Activated CD4-positive, alpha-beta T cell treated with anti-CD3 and anti-CD28 coated beads for 36 hours (primary cell): Measurements from ENCODE around the gene PRKD1. TPM values are rescaled to one million over a fixed set of nuclear protein-coding genes. Genes with fewer than 3 reads are reported as not detected.

Source experiments
- ATAC-seq: fragments of 200-7000 bp; cut with Tn5 transposase; one replicate; pipeline ENCODE4 v1.10.0; 2021; ENCODE audit warnings: mild to moderate bottlenecking, moderate library complexity
- CTCF ChIA-PET: fragments of 350-600 bp; sonication (Branson Sonifier 250); formaldehyde crosslinking; loops from one replicate; lab custom pipeline; 2021; ENCODE audit warnings: antibody characterized with exemption; lab: Charles Lee
- POLR2A ChIA-PET: fragments of 350-600 bp; sonication (Branson Sonifier 250); formaldehyde crosslinking; loops from one replicate; lab custom pipeline; 2021; ENCODE audit warnings: antibody characterized with exemption, inconsistent platforms; lab: Charles Lee
- DNase-seq: peaks from one replicate; pipeline ENCODE4 v3.0.0-alpha.2; 2020
- H3K27ac Mint-ChIP-seq: one replicate; pipeline ENCODE4 v1.8.0; 2021; ENCODE audit warnings: mixed read lengths
- H3K27me3 Mint-ChIP-seq: one replicate; pipeline ENCODE4 v1.8.0; 2021; ENCODE audit warnings: mixed read lengths
- H3K36me3 Mint-ChIP-seq: one replicate; pipeline ENCODE4 v1.8.0; 2021; ENCODE audit warnings: low read depth, mixed read lengths
- H3K4me1 Mint-ChIP-seq: one replicate; pipeline ENCODE4 v1.8.0; 2021; ENCODE audit warnings: mixed read lengths
- H3K4me3 Mint-ChIP-seq: one replicate; pipeline ENCODE4 v1.8.0; 2021; ENCODE audit warnings: mild to moderate bottlenecking, moderate library complexity, mixed read lengths
- H3K9me3 Mint-ChIP-seq: one replicate; pipeline ENCODE4 v1.8.0; 2021; ENCODE audit warnings: low read depth, mixed read lengths
- intact Hi-C, 2 experiments: fragments of 100-400 bp; cut with DNase I in 1 of 2; cut with micrococcal nuclease in 1 of 2; formaldehyde crosslinking; loops; one replicate each; pipeline versions ENCODE4 v1.14.2 to v1.15.1; 2022 to 2024; cut with DNase I, micrococcal nuclease
- total RNA-seq, 2 experiments: library from RNA; stranded (reverse); gene quantifications; one replicate each; pipeline ENCODE4 v1.2.3, GENCODE V29; 2021

PRKD1 gene
- total RNA-seq, 2 experiments from 2014 or later = not detected

- intact Hi-C loops = no loop called here
- H3K4me1 Mint-ChIP-seq = no peaks in the 10 kb centered on the region
- POLR2A ChIA-PET = no interaction called here
- no peak overlapping the region for H3K27ac Mint-ChIP-seq
- no peak overlapping the region for H3K4me3 Mint-ChIP-seq
- no peaks in the 10 kb centered on the region for H3K27me3 Mint-ChIP-seq
- H3K9me3 Mint-ChIP-seq = peaks cover 4% of the 10 kb centered on the region
- no peak for DNase-seq
- no peaks in the 10 kb centered on the region for H3K36me3 Mint-ChIP-seq
- CTCF ChIA-PET = no interaction called here
- ATAC-seq = no peak
Measured at GRCh38 chr14:29629839-29630238, 297.8 kb downstream of the PRKD1 start.

- Mint-ChIP-seq H3K4me3 (no peak overlapping the region), H3K27me3 (no peaks in the 10 kb centered on the region), H3K9me3 (peaks cover 7% of the 10 kb centered on the region), H3K4me1 (no peaks in the 10 kb centered on the region), H3K36me3 (no peaks in the 10 kb centered on the region), H3K27ac (no peak overlapping the region)
- CTCF ChIA-PET = no interaction called here
- intact Hi-C loops = no loop called here
- POLR2A ChIA-PET = no interaction called here
- no peak for DNase-seq
- no peak for ATAC-seq
Measured at GRCh38 chr14:29627137-29627536, 300.5 kb downstream of the PRKD1 start.

GRCh38 chr14:29618323-29619067, 309.2 kb downstream of the PRKD1 start:
- Mint-ChIP-seq H3K27me3 (no peaks in the 10 kb centered on the region), H3K27ac (no peak overlapping the region), H3K9me3 (peaks cover 8% of the 10 kb centered on the region), H3K4me1 (no peaks in the 10 kb centered on the region), H3K36me3 (no peaks in the 10 kb centered on the region), H3K4me3 (no peak overlapping the region)
- intact Hi-C loops = no loop called here
- POLR2A ChIA-PET = no interaction called here
- ATAC-seq = no peak
- CTCF ChIA-PET = interaction anchor here (1.0 kb wide), 1 partner anchor 12 kb away, joined by 4 read pairs; no protein-coding TSS in a partner anchor
- DNase-seq = no peak

- no peaks in the 10 kb centered on the region for H3K4me1 Mint-ChIP-seq
- ChIA-PET CTCF (no interaction called here), POLR2A (no interaction called here)
- H3K9me3 Mint-ChIP-seq = peaks cover 5% of the 10 kb centered on the region
- no peaks in the 10 kb centered on the region for H3K27me3 Mint-ChIP-seq
- no peaks in the 10 kb centered on the region for H3K36me3 Mint-ChIP-seq
- no peak for DNase-seq
- ATAC-seq = no peak
- no peak overlapping the region for H3K27ac Mint-ChIP-seq
- no peak overlapping the region for H3K4me3 Mint-ChIP-seq
- intact Hi-C loops = no loop called here
Measured at GRCh38 chr14:29616922-29617321, 310.7 kb downstream of the PRKD1 start.

GRCh38 chr14:29608861-29609260, 318.8 kb downstream of the PRKD1 start:
- DNase-seq (no peak), ATAC-seq (no peak)
- Mint-ChIP-seq H3K27me3 (no peaks in the 10 kb centered on the region), H3K4me3 (no peak overlapping the region), H3K9me3 (peaks cover 8% of the 10 kb centered on the region), H3K27ac (no peak overlapping the region), H3K36me3 (no peaks in the 10 kb centered on the region), H3K4me1 (no peaks in the 10 kb centered on the region)
- CTCF ChIA-PET = no interaction called here
- POLR2A ChIA-PET = no interaction called here
- intact Hi-C loops = no loop called here

- DNase-seq (no peak), ATAC-seq (no peak)
- H3K27ac Mint-ChIP-seq = no peak overlapping the region
- ChIA-PET POLR2A (no interaction called here), CTCF (no interaction called here)
- H3K27me3 Mint-ChIP-seq = no peaks in the 10 kb centered on the region
- intact Hi-C loops = no loop called here
- peaks cover 8% of the 10 kb centered on the region for H3K9me3 Mint-ChIP-seq
- no peaks in the 10 kb centered on the region for H3K4me1 Mint-ChIP-seq
- no peaks in the 10 kb centered on the region for H3K36me3 Mint-ChIP-seq
- H3K4me3 Mint-ChIP-seq = no peak overlapping the region
Measured at GRCh38 chr14:29607169-29607568, 320.5 kb downstream of the PRKD1 start.

GRCh38 chr14:29603696-29604095, 324.0 kb downstream of the PRKD1 start:
- no peak overlapping the region for H3K27ac Mint-ChIP-seq
- ATAC-seq = no peak
- ChIA-PET CTCF (no interaction called here), POLR2A (no interaction called here)
- H3K27me3 Mint-ChIP-seq = no peaks in the 10 kb centered on the region
- intact Hi-C loops = no loop called here
- no peaks in the 10 kb centered on the region for H3K36me3 Mint-ChIP-seq
- H3K9me3 Mint-ChIP-seq = peaks cover 8% of the 10 kb centered on the region
- H3K4me3 Mint-ChIP-seq = no peak overlapping the region
- DNase-seq = no peak
- no peaks in the 10 kb centered on the region for H3K4me1 Mint-ChIP-seq

- H3K4me3 Mint-ChIP-seq = no peak overlapping the region
- intact Hi-C loops = no loop called here
- ATAC-seq = no peak
Measured at GRCh38 chr14:29601616-29602015, 326.0 kb downstream of the PRKD1 start.

GRCh38 chr14:29587761-29588470, 339.7 kb downstream of the PRKD1 start:
- ChIA-PET POLR2A (no interaction called here), CTCF (no interaction called here)
- H3K9me3 Mint-ChIP-seq = peaks cover 5% of the 10 kb centered on the region
- intact Hi-C loops = no loop called here
- DNase-seq (no peak), ATAC-seq (no peak)
- no peaks in the 10 kb centered on the region for H3K36me3 Mint-ChIP-seq
- H3K27me3 Mint-ChIP-seq = no peaks in the 10 kb centered on the region
- no peaks in the 10 kb centered on the region for H3K4me1 Mint-ChIP-seq
- no peak overlapping the region for H3K27ac Mint-ChIP-seq
- H3K4me3 Mint-ChIP-seq = no peak overlapping the region

More at GRCh38 chr14:29601616-29602015, 326.0 kb downstream of the PRKD1 start:
- Mint-ChIP-seq H3K4me1 (no peaks in the 10 kb centered on the region), H3K27me3 (no peaks in the 10 kb centered on the region), H3K27ac (no peak overlapping the region), H3K9me3 (peaks cover 8% of the 10 kb centered on the region), H3K36me3 (no peaks in the 10 kb centered on the region)
- ChIA-PET POLR2A (no interaction called here), CTCF (no interaction called here)
- DNase-seq = no peak

- Mint-ChIP-seq H3K27me3 (no peaks in the 10 kb centered on the region), H3K4me1 (no peaks in the 10 kb centered on the region), H3K4me3 (no peak overlapping the region), H3K36me3 (no peaks in the 10 kb centered on the region), H3K9me3 (peaks cover 5% of the 10 kb centered on the region), H3K27ac (no peak overlapping the region)
- intact Hi-C loops = no loop called here
- no peak for DNase-seq
- ChIA-PET POLR2A (no interaction called here), CTCF (no interaction called here)
- no peak for ATAC-seq
Measured at GRCh38 chr14:29587046-29587445, 340.6 kb downstream of the PRKD1 start.

- ATAC-seq (no peak), DNase-seq (no peak)
- H3K4me1 Mint-ChIP-seq = no peaks in the 10 kb centered on the region
- intact Hi-C loops = no loop called here
- H3K27me3 Mint-ChIP-seq = no peaks in the 10 kb centered on the region
- H3K27ac Mint-ChIP-seq = no peak overlapping the region
- no peak overlapping the region for H3K4me3 Mint-ChIP-seq
- CTCF ChIA-PET = interaction anchor here (0.5 kb wide), 1 partner anchor 331 kb away, joined by 4 read pairs; no protein-coding TSS in a partner anchor
- POLR2A ChIA-PET = no interaction called here
- H3K9me3 Mint-ChIP-seq = peaks cover 10% of the 10 kb centered on the region
- no peaks in the 10 kb centered on the region for H3K36me3 Mint-ChIP-seq
Measured at GRCh38 chr14:29584992-29585391, 342.7 kb downstream of the PRKD1 start.

GRCh38 chr14:29580763-29581162, 346.9 kb downstream of the PRKD1 start:
- H3K4me3 Mint-ChIP-seq = no peak overlapping the region
- H3K36me3 Mint-ChIP-seq = no peaks in the 10 kb centered on the region
- peaks cover 8% of the 10 kb centered on the region for H3K9me3 Mint-ChIP-seq
- ChIA-PET POLR2A (no interaction called here), CTCF (no interaction called here)
- no peak overlapping the region for H3K27ac Mint-ChIP-seq
- DNase-seq (no peak), ATAC-seq (no peak)
- no peaks in the 10 kb centered on the region for H3K27me3 Mint-ChIP-seq
- intact Hi-C loops = no loop called here
- H3K4me1 Mint-ChIP-seq = no peaks in the 10 kb centered on the region
